Measurements from ENCODE around the gene BFSP1. TPM values are rescaled to one million over a fixed set of nuclear protein-coding genes. Genes with fewer than 3 reads are reported as not detected.

Gene BFSP1
- total and polyA plus RNA-seq, 2 donors (not counting 3 experiments of a cell fraction or from before 2014, with no cell fraction given): 3.1 to 5.2 TPM

- intact Hi-C loops (cut with micrococcal nuclease) (no loop called here), dilution Hi-C loops (cut with MboI; ENCODE audit: extremely low pct_ligation_motif_present, low sequenced_read_pairs) (no loop called here)
- H4K20me1 ChIP-seq (replicated peaks; ENCODE audit: control insufficient read depth, extremely low read depth, insufficient read depth, low read length): no peaks in the 10 kb centered on the region
- FAIRE-seq (no peak), DNase-seq (ENCODE audit: low read depth, low spot score) (no peak)
- H3K79me2 ChIP-seq (ENCODE audit: control insufficient read depth, insufficient read depth, low read length): no peaks in the 10 kb centered on the region
- H3K9me1 ChIP-seq (replicated peaks; ENCODE audit: control insufficient read depth, extremely low read depth, insufficient read depth, low read length): no peaks in the 10 kb centered on the region
- TF ChIP-seq EZH2 (IDR thresholded peaks at IDR 0.05; ENCODE audit: borderline replicate concordance, low read depth, low read length, severe bottlenecking): no peak
- no peak for TF ChIP-seq MAX (IDR thresholded peaks at IDR 0.05; ENCODE audit: insufficient read depth, insufficient read length)
- no peaks in the 10 kb centered on the region for H3K9me3 ChIP-seq (replicated peaks; ENCODE audit: control insufficient read depth, insufficient read depth, low read length)
- POLR2A ChIA-PET: no interaction called here
- H3K4me3 ChIP-seq (replicated peaks in 1 of 3; ENCODE audit: insufficient read depth in 1 of 3, low read depth in 1 of 3, low read length in 3 of 3): no peak overlapping the region
- no peak overlapping the region for H3K9ac ChIP-seq (replicated peaks; ENCODE audit: extremely low read depth, insufficient read depth, low read length)
- H3K4me1 ChIP-seq (ENCODE audit: control insufficient read depth, extremely low read depth, insufficient read depth, low read length): no peaks in the 10 kb centered on the region
- peaks cover 0 to 8% of the 10 kb centered on the region in 2 experiments for H3K27me3 ChIP-seq (ENCODE audit: control insufficient read depth in 2 of 2, insufficient read depth in 2 of 2, low read length in 2 of 2)
- no peak overlapping the region for H3K4me2 ChIP-seq (ENCODE audit: insufficient read depth, low read length)
- H3K27ac ChIP-seq (ENCODE audit: insufficient read depth, low read depth, low read length): no peak overlapping the region
- H2AFZ ChIP-seq (ENCODE audit: low read depth, low read length): no peak overlapping the region
- BruUV-seq (replicated peaks): no TSS peak
- no peaks in the 10 kb centered on the region for H3K36me3 ChIP-seq (ENCODE audit: control insufficient read depth in 2 of 2, extremely low read depth in 1 of 2, insufficient read depth in 2 of 2, low read length in 2 of 2)
- CTCF ChIA-PET: interaction anchor here (0.7 kb wide), 1 partner anchor 675 kb away, joined by 3 read pairs; no protein-coding TSS in a partner anchor
These were observed 52.0 kb downstream of the BFSP1 start for GRCh38 chr20:17479063-17479657.

DNA sequence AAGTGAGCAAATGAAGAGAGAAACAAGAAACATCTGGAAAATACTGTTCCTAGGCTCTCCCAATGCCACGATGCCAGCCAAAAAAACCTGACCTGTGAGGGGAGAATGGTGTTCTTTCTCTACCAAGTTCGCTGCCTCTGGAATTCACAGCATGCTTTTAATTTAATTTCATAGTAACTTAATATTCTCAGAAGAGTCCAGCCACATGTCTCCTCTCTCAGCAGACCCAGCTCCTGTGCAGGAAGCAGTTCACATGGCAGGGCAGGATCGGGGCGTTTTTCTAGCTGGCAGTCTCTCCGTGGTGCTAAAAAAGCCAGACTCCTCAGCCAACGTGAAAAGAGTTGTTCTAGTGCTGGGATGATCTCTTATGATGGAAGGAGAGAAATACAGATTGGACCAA is 57.5 kb downstream of the BFSP1 start:
- no peak overlapping the region for H2AFZ ChIP-seq (ENCODE audit: low read depth, low read length)
- H4K20me1 ChIP-seq (replicated peaks; ENCODE audit: control insufficient read depth, extremely low read depth, insufficient read depth, low read length): no peaks in the 10 kb centered on the region
- no peak overlapping the region for H3K27ac ChIP-seq (ENCODE audit: insufficient read depth, low read depth, low read length)
- BruUV-seq (replicated peaks): no TSS peak
- H3K36me3 ChIP-seq (ENCODE audit: control insufficient read depth in 2 of 2, extremely low read depth in 1 of 2, insufficient read depth in 2 of 2, low read length in 2 of 2): no peaks in the 10 kb centered on the region
- H3K79me2 ChIP-seq (ENCODE audit: control insufficient read depth, insufficient read depth, low read length): no peaks in the 10 kb centered on the region
- H3K4me1 ChIP-seq (ENCODE audit: control insufficient read depth, extremely low read depth, insufficient read depth, low read length): no peaks in the 10 kb centered on the region
- no peak overlapping the region for H3K4me3 ChIP-seq (replicated peaks in 1 of 3; ENCODE audit: insufficient read depth in 1 of 3, low read depth in 1 of 3, low read length in 3 of 3)
- no peak for FAIRE-seq
- intact Hi-C loops (cut with micrococcal nuclease) (no loop called here), dilution Hi-C loops (cut with MboI; ENCODE audit: extremely low pct_ligation_motif_present, low sequenced_read_pairs) (no loop called here)
- DNase-seq (ENCODE audit: low read depth, low spot score): no peak
- H3K4me2 ChIP-seq (ENCODE audit: insufficient read depth, low read length): no peak overlapping the region
- TF ChIP-seq EZH2 (IDR thresholded peaks at IDR 0.05; ENCODE audit: borderline replicate concordance, low read depth, low read length, severe bottlenecking) (no peak), MAX (IDR thresholded peaks at IDR 0.05; ENCODE audit: insufficient read depth, insufficient read length) (no peak), POLR2AphosphoS5 (IDR thresholded peaks at IDR 0.05; ENCODE audit: insufficient read depth, low read depth, low read length) (no peak), MYC (IDR thresholded peaks at IDR 0.05; ENCODE audit: low read depth, low read length) (no peak), GATA2 (IDR thresholded peaks at IDR 0.05; ENCODE audit: insufficient read depth, insufficient read length, low read depth, low read length) (no peak), JUN (IDR thresholded peaks at IDR 0.05; ENCODE audit: borderline replicate concordance, insufficient read depth, insufficient read length, low read depth) (no peak), POLR2A (IDR thresholded peaks at IDR 0.05; ENCODE audit: low read depth, low read length) (no peak), FOS (IDR thresholded peaks at IDR 0.05; ENCODE audit: borderline replicate concordance, insufficient read depth, low read length) (no peak)
- TF ChIP-seq, protein P1, sequence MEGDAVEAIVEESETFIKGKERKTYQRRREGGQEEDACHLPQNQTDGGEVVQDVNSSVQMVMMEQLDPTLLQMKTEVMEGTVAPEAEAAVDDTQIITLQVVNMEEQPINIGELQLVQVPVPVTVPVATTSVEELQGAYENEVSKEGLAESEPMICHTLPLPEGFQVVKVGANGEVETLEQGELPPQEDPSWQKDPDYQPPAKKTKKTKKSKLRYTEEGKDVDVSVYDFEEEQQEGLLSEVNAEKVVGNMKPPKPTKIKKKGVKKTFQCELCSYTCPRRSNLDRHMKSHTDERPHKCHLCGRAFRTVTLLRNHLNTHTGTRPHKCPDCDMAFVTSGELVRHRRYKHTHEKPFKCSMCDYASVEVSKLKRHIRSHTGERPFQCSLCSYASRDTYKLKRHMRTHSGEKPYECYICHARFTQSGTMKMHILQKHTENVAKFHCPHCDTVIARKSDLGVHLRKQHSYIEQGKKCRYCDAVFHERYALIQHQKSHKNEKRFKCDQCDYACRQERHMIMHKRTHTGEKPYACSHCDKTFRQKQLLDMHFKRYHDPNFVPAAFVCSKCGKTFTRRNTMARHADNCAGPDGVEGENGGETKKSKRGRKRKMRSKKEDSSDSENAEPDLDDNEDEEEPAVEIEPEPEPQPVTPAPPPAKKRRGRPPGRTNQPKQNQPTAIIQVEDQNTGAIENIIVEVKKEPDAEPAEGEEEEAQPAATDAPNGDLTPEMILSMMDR (IDR thresholded peaks at IDR 0.05; ENCODE audit: extremely low read depth in 1 of 2, insufficient read depth in 1 of 2, low read depth in 1 of 2, low read length in 2 of 2): no peak
- H3K9me1 ChIP-seq (replicated peaks; ENCODE audit: control insufficient read depth, extremely low read depth, insufficient read depth, low read length): no peaks in the 10 kb centered on the region
- CTCF ChIA-PET: no interaction called here
- no peak overlapping the region for H3K9ac ChIP-seq (replicated peaks; ENCODE audit: extremely low read depth, insufficient read depth, low read length)
- POLR2A ChIA-PET: no interaction called here
- peaks cover 0 to 5% of the 10 kb centered on the region in 2 experiments for H3K27me3 ChIP-seq (ENCODE audit: control insufficient read depth in 2 of 2, insufficient read depth in 2 of 2, low read length in 2 of 2)
- H3K9me3 ChIP-seq (replicated peaks; ENCODE audit: control insufficient read depth, insufficient read depth, low read length): no peaks in the 10 kb centered on the region

Measured in endothelial cell of umbilical vein (primary cell).